ENCODE measurements around the gene PLAU. TPM values are rescaled to one million over a fixed set of nuclear protein-coding genes. Genes with fewer than 3 reads are reported as not detected.
A peak's percentile ranks its signal among the peaks of the same experiment; 100 is the strongest.
"Not testable (repeated sequence)": the region's sequence is repeated elsewhere in the genome, so short reads cannot be mapped to it uniquely, and the experiment has no call there.

Gene PLAU
- polyA plus RNA-seq, 1 donor, result 19.6 TPM

GRCh38 chr10:73895381-73895780 lies 15.6 kb upstream of the PLAU start:
- not testable (repeated sequence) for DNase-seq; H3K36me3 ChIP-seq (ENCODE audit: control insufficient read depth, insufficient read depth, low read length); H3K4me3 ChIP-seq (ENCODE audit: low read length); H3K9me3 ChIP-seq (ENCODE audit: control insufficient read depth, low read depth, low read length); H3K27me3 ChIP-seq (ENCODE audit: control insufficient read depth, insufficient read depth, low read length); H3K27ac ChIP-seq (ENCODE audit: low read length)
- H3K4me1 ChIP-seq (ENCODE audit: control insufficient read depth, insufficient read depth, low read length), result peaks cover 10% of the 10 kb centered on the region
- WGBS (ENCODE audit: insufficient coverage, low lambda C conversion rate), result 80% methylated on average over 1 of the region's 9 CpGs

GRCh38 chr10:73897693-73898092 lies 13.2 kb upstream of the PLAU start:
- Histone ChIP-seq H3K4me3 (ENCODE audit: low read length) (no peak overlapping the region), H3K4me1 (ENCODE audit: control insufficient read depth, insufficient read depth, low read length) (peaks cover 23% of the 10 kb centered on the region), H3K27ac (ENCODE audit: low read length) (no peak overlapping the region), H3K27me3 (ENCODE audit: control insufficient read depth, insufficient read depth, low read length) (no peaks in the 10 kb centered on the region), H3K36me3 (ENCODE audit: control insufficient read depth, insufficient read depth, low read length) (no peaks in the 10 kb centered on the region), H3K9me3 (ENCODE audit: control insufficient read depth, low read depth, low read length) (no peaks in the 10 kb centered on the region)
- no CpG with 5 or more reads among the region's 1 CpG for WGBS (ENCODE audit: insufficient coverage, low lambda C conversion rate)
- DNase-seq, result no peak

- no peak overlapping the region for H3K4me3 ChIP-seq (ENCODE audit: low read length)
- no peaks in the 10 kb centered on the region for H3K9me3 ChIP-seq (ENCODE audit: control insufficient read depth, low read depth, low read length)
- no peak overlapping the region for H3K27ac ChIP-seq (ENCODE audit: low read length)
- H3K27me3 ChIP-seq (ENCODE audit: control insufficient read depth, insufficient read depth, low read length), result no peaks in the 10 kb centered on the region
- DNase-seq, result no peak
- WGBS (ENCODE audit: insufficient coverage, low lambda C conversion rate), result no CpG with 5 or more reads among the region's 2 CpGs
- H3K4me1 ChIP-seq (ENCODE audit: control insufficient read depth, insufficient read depth, low read length), result peaks cover 23% of the 10 kb centered on the region
- H3K36me3 ChIP-seq (ENCODE audit: control insufficient read depth, insufficient read depth, low read length), result no peaks in the 10 kb centered on the region
Measured at GRCh38 chr10:73898730-73899410, 12.1 kb upstream of the PLAU start.

- Histone ChIP-seq H3K27me3 (ENCODE audit: control insufficient read depth, insufficient read depth, low read length) (no peaks in the 10 kb centered on the region), H3K36me3 (ENCODE audit: control insufficient read depth, insufficient read depth, low read length) (no peaks in the 10 kb centered on the region), H3K9me3 (ENCODE audit: control insufficient read depth, low read depth, low read length) (no peaks in the 10 kb centered on the region), H3K27ac (ENCODE audit: low read length) (no peak overlapping the region), H3K4me1 (ENCODE audit: control insufficient read depth, insufficient read depth, low read length) (peaks cover 23% of the 10 kb centered on the region), H3K4me3 (ENCODE audit: low read length) (no peak overlapping the region)
- WGBS (ENCODE audit: insufficient coverage, low lambda C conversion rate), result 0% methylated on average over 1 of the region's 4 CpGs
- DNase-seq, result peak in 1 of 2 donors; percentile 72
Measured at GRCh38 chr10:73899423-73899822, 11.5 kb upstream of the PLAU start.

GRCh38 chr10:73900064-73900463 lies 10.9 kb upstream of the PLAU start:
- Histone ChIP-seq H3K4me1 (ENCODE audit: control insufficient read depth, insufficient read depth, low read length) (peaks cover 23% of the 10 kb centered on the region), H3K27me3 (ENCODE audit: control insufficient read depth, insufficient read depth, low read length) (no peaks in the 10 kb centered on the region), H3K27ac (ENCODE audit: low read length) (no peak overlapping the region), H3K9me3 (ENCODE audit: control insufficient read depth, low read depth, low read length) (no peaks in the 10 kb centered on the region), H3K4me3 (ENCODE audit: low read length) (no peak overlapping the region), H3K36me3 (ENCODE audit: control insufficient read depth, insufficient read depth, low read length) (no peaks in the 10 kb centered on the region)
- 100% methylated on average over 2 of the region's 5 CpGs for WGBS (ENCODE audit: insufficient coverage, low lambda C conversion rate)
- no peak for DNase-seq

- Histone ChIP-seq H3K27me3 (ENCODE audit: control insufficient read depth, insufficient read depth, low read length) (no peaks in the 10 kb centered on the region), H3K4me3 (ENCODE audit: low read length) (no peak overlapping the region), H3K4me1 (ENCODE audit: control insufficient read depth, insufficient read depth, low read length) (peaks cover 23% of the 10 kb centered on the region), H3K27ac (ENCODE audit: low read length) (no peak overlapping the region), H3K9me3 (ENCODE audit: control insufficient read depth, low read depth, low read length) (no peaks in the 10 kb centered on the region), H3K36me3 (ENCODE audit: control insufficient read depth, insufficient read depth, low read length) (no peaks in the 10 kb centered on the region)
- no CpG with 5 or more reads among the region's 6 CpGs for WGBS (ENCODE audit: insufficient coverage, low lambda C conversion rate)
- no peak for DNase-seq
Measured at GRCh38 chr10:73901261-73901660, 9.7 kb upstream of the PLAU start.

- DNase-seq, result no peak
- no peak overlapping the region for H3K4me3 ChIP-seq (ENCODE audit: low read length)
- H3K4me1 ChIP-seq (ENCODE audit: control insufficient read depth, insufficient read depth, low read length), result peaks cover 33% of the 10 kb centered on the region
- no CpG with 5 or more reads among the region's 2 CpGs for WGBS (ENCODE audit: insufficient coverage, low lambda C conversion rate)
- no peaks in the 10 kb centered on the region for H3K36me3 ChIP-seq (ENCODE audit: control insufficient read depth, insufficient read depth, low read length)
- no peak overlapping the region for H3K27ac ChIP-seq (ENCODE audit: low read length)
- H3K9me3 ChIP-seq (ENCODE audit: control insufficient read depth, low read depth, low read length), result no peaks in the 10 kb centered on the region
- H3K27me3 ChIP-seq (ENCODE audit: control insufficient read depth, insufficient read depth, low read length), result no peaks in the 10 kb centered on the region
Measured at GRCh38 chr10:73902351-73902750, 8.6 kb upstream of the PLAU start.

- H3K36me3 ChIP-seq (ENCODE audit: control insufficient read depth, insufficient read depth, low read length), result no peaks in the 10 kb centered on the region
- no peak for DNase-seq
- H3K27ac ChIP-seq (ENCODE audit: low read length), result no peak overlapping the region
- H3K4me1 ChIP-seq (ENCODE audit: control insufficient read depth, insufficient read depth, low read length), result peaks cover 43% of the 10 kb centered on the region
- no peak overlapping the region for H3K4me3 ChIP-seq (ENCODE audit: low read length)
- WGBS (ENCODE audit: insufficient coverage, low lambda C conversion rate), result 83% methylated on average over 1 of the region's 4 CpGs
- no peaks in the 10 kb centered on the region for H3K9me3 ChIP-seq (ENCODE audit: control insufficient read depth, low read depth, low read length)
- H3K27me3 ChIP-seq (ENCODE audit: control insufficient read depth, insufficient read depth, low read length), result no peaks in the 10 kb centered on the region
Measured at GRCh38 chr10:73905256-73906020, 5.5 kb upstream of the PLAU start.

- Histone ChIP-seq H3K4me3 (ENCODE audit: low read length) (no peak overlapping the region), H3K27ac (ENCODE audit: low read length) (peak overlapping the region; percentile 38), H3K27me3 (ENCODE audit: control insufficient read depth, insufficient read depth, low read length) (peaks cover 3% of the 10 kb centered on the region), H3K36me3 (ENCODE audit: control insufficient read depth, insufficient read depth, low read length) (no peaks in the 10 kb centered on the region), H3K4me1 (ENCODE audit: control insufficient read depth, insufficient read depth, low read length) (peaks cover 42% of the 10 kb centered on the region), H3K9me3 (ENCODE audit: control insufficient read depth, low read depth, low read length) (no peaks in the 10 kb centered on the region)
- DNase-seq, result peak; percentile 66 to 69
- no CpG with 5 or more reads among the region's 8 CpGs for WGBS (ENCODE audit: insufficient coverage, low lambda C conversion rate)
Measured at GRCh38 chr10:73906524-73907447, 4.1 kb upstream of the PLAU start.

- peaks cover 43% of the 10 kb centered on the region for H3K4me1 ChIP-seq (ENCODE audit: control insufficient read depth, insufficient read depth, low read length)
- H3K27ac ChIP-seq (ENCODE audit: low read length), result peak overlapping the region; percentile 38
- peaks cover under 1% of the 10 kb centered on the region for H3K36me3 ChIP-seq (ENCODE audit: control insufficient read depth, insufficient read depth, low read length)
- peak; percentile 41 to 73 for DNase-seq
- no peak overlapping the region for H3K4me3 ChIP-seq (ENCODE audit: low read length)
- peaks cover 7% of the 10 kb centered on the region for H3K27me3 ChIP-seq (ENCODE audit: control insufficient read depth, insufficient read depth, low read length)
- WGBS (ENCODE audit: insufficient coverage, low lambda C conversion rate), result no CpG with 5 or more reads among the region's 6 CpGs
- no peaks in the 10 kb centered on the region for H3K9me3 ChIP-seq (ENCODE audit: control insufficient read depth, low read depth, low read length)
Measured at GRCh38 chr10:73907841-73908517, 3.0 kb upstream of the PLAU start.

Data from large intestine (tissue), 3 donors.